Liver (tissue), 9 donors: Measurements from ENCODE around the gene ATP6V1G3. TPM values are rescaled to one million over a fixed set of nuclear protein-coding genes. Genes with fewer than 3 reads are reported as not detected.

ENCODE experiments used
- DNase-seq: peaks from one replicate; pipeline ENCODE4 v3.0.0-alpha.2; 2017; ENCODE audit warnings: low spot score
- H3K27ac ChIP-seq, 2 donors: one replicate each; pipeline ENCODE4 v1.7.0; 2013; ENCODE audit warnings: inconsistent platforms in 2 of 2, low read length in 2 of 2, control low read depth in 1 of 2, low read depth in 1 of 2, mild to moderate bottlenecking in 1 of 2
- H3K27me3 ChIP-seq, 4 donors: one replicate each; pipeline versions ENCODE4 v1.6.1 to v1.7.0; 2013; ENCODE audit warnings: low read length in 3 of 4, inconsistent platforms in 1 of 4, mild to moderate bottlenecking in 1 of 4, moderate library complexity in 1 of 4; ENCODE audit not compliant: control insufficient read depth in 4 of 4, insufficient read depth in 4 of 4
- H3K36me3 ChIP-seq, 4 donors: one replicate each; pipeline versions ENCODE4 v1.6.1 to v1.7.0; 2013; ENCODE audit warnings: low read length in 3 of 4, mild to moderate bottlenecking in 3 of 4, low read depth in 1 of 4, moderate library complexity in 1 of 4; ENCODE audit not compliant: control insufficient read depth in 4 of 4, insufficient read depth in 3 of 4
- H3K4me1 ChIP-seq, 4 donors: one replicate each; pipeline versions ENCODE4 v1.6.1 to v1.7.0; 2013; ENCODE audit warnings: low read length in 3 of 4, mild to moderate bottlenecking in 3 of 4, moderate library complexity in 1 of 4; ENCODE audit not compliant: control insufficient read depth in 4 of 4, insufficient read depth in 4 of 4
- H3K4me3 ChIP-seq, 3 donors: one replicate each; pipeline versions ENCODE4 v1.6.1 to v1.7.0; 2013; ENCODE audit warnings: low read length in 3 of 3, control low read depth in 1 of 3, low read depth in 1 of 3, mild to moderate bottlenecking in 1 of 3
- H3K9ac ChIP-seq, 2 donors: one replicate each; pipeline ENCODE4 v1.7.0; 2013; ENCODE audit warnings: low read length in 2 of 2, mild to moderate bottlenecking in 2 of 2, moderate library complexity in 2 of 2, control low read depth in 1 of 2, low read depth in 1 of 2
- H3K9me3 ChIP-seq, 4 donors: one replicate each; pipeline versions ENCODE4 v1.6.1 to v1.7.0; 2013; ENCODE audit warnings: low read length in 3 of 4; ENCODE audit not compliant: control insufficient read depth in 4 of 4
- EGR1 ChIP-seq, 2 donors: IDR thresholded peaks; 2 replicates each; pipeline ENCODE4 v1.6.1; 2016 to 2018; ENCODE audit warnings: antibody characterized with exemption in 2 of 2, low read depth in 2 of 2
- FOXA1 ChIP-seq: IDR thresholded peaks from 2 replicates; pipeline ENCODE4 v1.6.1; 2016; ENCODE audit warnings: antibody characterized with exemption
- FOXA2 ChIP-seq: IDR thresholded peaks from 2 replicates; pipeline ENCODE4 v1.6.1; 2016; ENCODE audit warnings: antibody characterized with exemption
- GABPA ChIP-seq, 2 donors: IDR thresholded peaks in 1 of 2; conservative IDR thresholded peaks in 1 of 2; 2 replicates each; pipeline ENCODE4 v1.6.1; 2016; ENCODE audit warnings: antibody characterized with exemption in 2 of 2, mild to moderate bottlenecking in 1 of 2, moderate library complexity in 1 of 2
- HNF4A ChIP-seq, 2 donors: conservative IDR thresholded peaks; 2 replicates each; pipeline ENCODE4 v1.6.1; 2016; ENCODE audit warnings: antibody characterized with exemption in 2 of 2, mild to moderate bottlenecking in 2 of 2
- HNF4G ChIP-seq: IDR thresholded peaks from 2 replicates; pipeline ENCODE4 v1.6.1; 2016; ENCODE audit warnings: antibody characterized with exemption
- JUND ChIP-seq, 2 donors: IDR thresholded peaks; 2 replicates each; pipeline ENCODE4 v1.6.1; 2016; ENCODE audit warnings: antibody characterized with exemption in 2 of 2
- NR2F2 ChIP-seq: IDR thresholded peaks from 2 replicates; pipeline ENCODE4 v1.6.1; 2016; ENCODE audit warnings: antibody characterized with exemption
- RAD21 ChIP-seq, 2 donors: IDR thresholded peaks; 2 replicates each; pipeline ENCODE4 v1.6.1; 2016; ENCODE audit warnings: antibody characterized with exemption in 2 of 2, mild to moderate bottlenecking in 2 of 2
- RXRA ChIP-seq, 2 donors: IDR thresholded peaks; 2 replicates each; pipeline ENCODE4 v1.6.1; 2017 to 2018; ENCODE audit warnings: antibody characterized with exemption in 2 of 2, mild to moderate bottlenecking in 1 of 2
- SP1 ChIP-seq: IDR thresholded peaks from 2 replicates; pipeline ENCODE4 v1.6.1; 2018; ENCODE audit warnings: antibody characterized with exemption, mild to moderate bottlenecking
- TAF1 ChIP-seq: conservative IDR thresholded peaks from 2 replicates; pipeline ENCODE4 v1.6.1; 2016; ENCODE audit warnings: antibody characterized with exemption, mild to moderate bottlenecking
- YY1 ChIP-seq: IDR thresholded peaks from 2 replicates; pipeline ENCODE4 v1.6.1; 2016; ENCODE audit warnings: antibody characterized with exemption, mild to moderate bottlenecking
- WGBS: extraction: QIAGEN DNeasy Blood & Tissue Kit; methylation state at CpG from one replicate; pipeline ENCODE4 v1.1.7; 2013; 5-methylcytosine and 5-hydroxymethylcytosine counted together
- polyA plus RNA-seq, 2 donors: library from polyadenylated mRNA; stranded (reverse) in 1 of 2; unstranded in 1 of 2; fragments of 200-250 nt in 1 of 2; fragments of >200 nt in 1 of 2; fragmentation: Nextera tagmentation in 1 of 2; extraction: Ambion mirVana in 1 of 2; gene quantifications; one replicate each; pipeline versions ENCODE4 v1.2.1 to v1.2.3, GENCODE V29; 2013 to 2015
- total RNA-seq, 2 donors: library from RNA; depleted of rRNA; stranded (reverse); fragments of >200 nt; gene quantifications; one replicate each; pipeline ENCODE4 v1.2.3, GENCODE V29; 2014
- TF ChIP-seq, protein P1 (sequence below): IDR thresholded peaks from 2 replicates; pipeline ENCODE4 v1.6.1; 2016; ENCODE audit warnings: antibody characterized with exemption, mild to moderate bottlenecking
- TF ChIP-seq, protein P2 (sequence below): IDR thresholded peaks from 2 replicates; pipeline ENCODE4 v1.6.1; 2016; ENCODE audit warnings: antibody characterized with exemption
- TF ChIP-seq, protein P3 (sequence below): fragments of 150-350 bp; IDR thresholded peaks from 2 replicates; pipeline ENCODE4 v1.5.1; 2017; ENCODE audit warnings: improper control_type of control experiment, low read depth, low read length; ENCODE audit not compliant: missing input control
- TF ChIP-seq, protein P4 (sequence below): IDR thresholded peaks from 2 replicates; pipeline ENCODE4 v1.6.1; 2016; ENCODE audit warnings: antibody characterized with exemption
- TF ChIP-seq, protein P5 (sequence below): IDR thresholded peaks from 2 replicates; pipeline ENCODE4 v1.6.1; 2016; ENCODE audit warnings: antibody characterized with exemption
- donor health status: healthy.
- donor health status: healthy.
- donor health status: healthy.
- donor health status: healthy.
- donor health status: healthy.

ATP6V1G3 gene
- total and polyA plus RNA-seq, 4 donors = not detected

DNA sequence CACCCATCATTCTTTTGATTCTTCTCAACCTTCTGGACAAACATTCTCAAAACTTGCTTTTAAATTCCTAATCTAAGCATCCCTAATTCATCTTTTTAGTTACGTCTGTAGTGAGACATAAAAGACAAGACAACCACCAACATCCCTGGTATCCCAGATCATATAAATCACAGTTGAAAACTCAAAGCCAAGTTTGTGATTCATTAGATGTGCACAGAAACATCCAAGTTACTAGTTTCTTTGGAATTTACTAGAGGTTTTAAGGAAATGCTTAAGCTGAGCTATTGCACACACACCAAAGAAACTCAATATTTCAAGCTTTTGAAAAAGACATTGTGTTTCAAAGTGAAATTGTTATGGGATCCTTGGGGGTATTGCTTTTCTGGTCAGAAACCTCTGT, 47.6 kb downstream of the ATP6V1G3 start:
- WGBS = 84% methylated on average over 1 of the region's 1 CpG
- Histone ChIP-seq H3K4me1 (no peaks in the 10 kb centered on the region), H3K36me3 (no peaks in the 10 kb centered on the region), H3K9me3 (no peaks in the 10 kb centered on the region), H3K9ac (no peak overlapping the region), H3K27me3 (no peaks in the 10 kb centered on the region), H3K27ac (no peak overlapping the region), H3K4me3 (no peak overlapping the region)
- DNase-seq = no peak
- no peak for TF ChIP-seq SP1
- no peak for TF ChIP-seq TAF1
- TF ChIP-seq, protein P1, sequence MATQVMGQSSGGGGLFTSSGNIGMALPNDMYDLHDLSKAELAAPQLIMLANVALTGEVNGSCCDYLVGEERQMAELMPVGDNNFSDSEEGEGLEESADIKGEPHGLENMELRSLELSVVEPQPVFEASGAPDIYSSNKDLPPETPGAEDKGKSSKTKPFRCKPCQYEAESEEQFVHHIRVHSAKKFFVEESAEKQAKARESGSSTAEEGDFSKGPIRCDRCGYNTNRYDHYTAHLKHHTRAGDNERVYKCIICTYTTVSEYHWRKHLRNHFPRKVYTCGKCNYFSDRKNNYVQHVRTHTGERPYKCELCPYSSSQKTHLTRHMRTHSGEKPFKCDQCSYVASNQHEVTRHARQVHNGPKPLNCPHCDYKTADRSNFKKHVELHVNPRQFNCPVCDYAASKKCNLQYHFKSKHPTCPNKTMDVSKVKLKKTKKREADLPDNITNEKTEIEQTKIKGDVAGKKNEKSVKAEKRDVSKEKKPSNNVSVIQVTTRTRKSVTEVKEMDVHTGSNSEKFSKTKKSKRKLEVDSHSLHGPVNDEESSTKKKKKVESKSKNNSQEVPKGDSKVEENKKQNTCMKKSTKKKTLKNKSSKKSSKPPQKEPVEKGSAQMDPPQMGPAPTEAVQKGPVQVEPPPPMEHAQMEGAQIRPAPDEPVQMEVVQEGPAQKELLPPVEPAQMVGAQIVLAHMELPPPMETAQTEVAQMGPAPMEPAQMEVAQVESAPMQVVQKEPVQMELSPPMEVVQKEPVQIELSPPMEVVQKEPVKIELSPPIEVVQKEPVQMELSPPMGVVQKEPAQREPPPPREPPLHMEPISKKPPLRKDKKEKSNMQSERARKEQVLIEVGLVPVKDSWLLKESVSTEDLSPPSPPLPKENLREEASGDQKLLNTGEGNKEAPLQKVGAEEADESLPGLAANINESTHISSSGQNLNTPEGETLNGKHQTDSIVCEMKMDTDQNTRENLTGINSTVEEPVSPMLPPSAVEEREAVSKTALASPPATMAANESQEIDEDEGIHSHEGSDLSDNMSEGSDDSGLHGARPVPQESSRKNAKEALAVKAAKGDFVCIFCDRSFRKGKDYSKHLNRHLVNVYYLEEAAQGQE = no peak
- no peak for TF ChIP-seq RXRA (IDR thresholded peaks at IDR 0.05)
- TF ChIP-seq, protein P2, sequence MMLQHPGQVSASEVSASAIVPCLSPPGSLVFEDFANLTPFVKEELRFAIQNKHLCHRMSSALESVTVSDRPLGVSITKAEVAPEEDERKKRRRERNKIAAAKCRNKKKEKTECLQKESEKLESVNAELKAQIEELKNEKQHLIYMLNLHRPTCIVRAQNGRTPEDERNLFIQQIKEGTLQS = no peak
- TF ChIP-seq GABPA (IDR thresholded peaks at IDR 0.05 in 1 of 2, conservative IDR thresholded peaks at IDR 0.05 in 1 of 2) = no peak
- TF ChIP-seq NR2F2 = no peak
- no peak for TF ChIP-seq FOXA2
- TF ChIP-seq, protein P3, sequence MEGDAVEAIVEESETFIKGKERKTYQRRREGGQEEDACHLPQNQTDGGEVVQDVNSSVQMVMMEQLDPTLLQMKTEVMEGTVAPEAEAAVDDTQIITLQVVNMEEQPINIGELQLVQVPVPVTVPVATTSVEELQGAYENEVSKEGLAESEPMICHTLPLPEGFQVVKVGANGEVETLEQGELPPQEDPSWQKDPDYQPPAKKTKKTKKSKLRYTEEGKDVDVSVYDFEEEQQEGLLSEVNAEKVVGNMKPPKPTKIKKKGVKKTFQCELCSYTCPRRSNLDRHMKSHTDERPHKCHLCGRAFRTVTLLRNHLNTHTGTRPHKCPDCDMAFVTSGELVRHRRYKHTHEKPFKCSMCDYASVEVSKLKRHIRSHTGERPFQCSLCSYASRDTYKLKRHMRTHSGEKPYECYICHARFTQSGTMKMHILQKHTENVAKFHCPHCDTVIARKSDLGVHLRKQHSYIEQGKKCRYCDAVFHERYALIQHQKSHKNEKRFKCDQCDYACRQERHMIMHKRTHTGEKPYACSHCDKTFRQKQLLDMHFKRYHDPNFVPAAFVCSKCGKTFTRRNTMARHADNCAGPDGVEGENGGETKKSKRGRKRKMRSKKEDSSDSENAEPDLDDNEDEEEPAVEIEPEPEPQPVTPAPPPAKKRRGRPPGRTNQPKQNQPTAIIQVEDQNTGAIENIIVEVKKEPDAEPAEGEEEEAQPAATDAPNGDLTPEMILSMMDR = no peak
- TF ChIP-seq FOXA1 = no peak
- TF ChIP-seq EGR1 (IDR thresholded peaks at IDR 0.05; ENCODE audit: low read depth in 2 of 2) = no peak
- TF ChIP-seq, protein P4, sequence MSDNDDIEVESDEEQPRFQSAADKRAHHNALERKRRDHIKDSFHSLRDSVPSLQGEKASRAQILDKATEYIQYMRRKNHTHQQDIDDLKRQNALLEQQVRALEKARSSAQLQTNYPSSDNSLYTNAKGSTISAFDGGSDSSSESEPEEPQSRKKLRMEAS = no peak
- no peak for TF ChIP-seq JUND (IDR thresholded peaks at IDR 0.05)
- no peak for TF ChIP-seq HNF4A (conservative IDR thresholded peaks at IDR 0.05)
- TF ChIP-seq, protein P5, sequence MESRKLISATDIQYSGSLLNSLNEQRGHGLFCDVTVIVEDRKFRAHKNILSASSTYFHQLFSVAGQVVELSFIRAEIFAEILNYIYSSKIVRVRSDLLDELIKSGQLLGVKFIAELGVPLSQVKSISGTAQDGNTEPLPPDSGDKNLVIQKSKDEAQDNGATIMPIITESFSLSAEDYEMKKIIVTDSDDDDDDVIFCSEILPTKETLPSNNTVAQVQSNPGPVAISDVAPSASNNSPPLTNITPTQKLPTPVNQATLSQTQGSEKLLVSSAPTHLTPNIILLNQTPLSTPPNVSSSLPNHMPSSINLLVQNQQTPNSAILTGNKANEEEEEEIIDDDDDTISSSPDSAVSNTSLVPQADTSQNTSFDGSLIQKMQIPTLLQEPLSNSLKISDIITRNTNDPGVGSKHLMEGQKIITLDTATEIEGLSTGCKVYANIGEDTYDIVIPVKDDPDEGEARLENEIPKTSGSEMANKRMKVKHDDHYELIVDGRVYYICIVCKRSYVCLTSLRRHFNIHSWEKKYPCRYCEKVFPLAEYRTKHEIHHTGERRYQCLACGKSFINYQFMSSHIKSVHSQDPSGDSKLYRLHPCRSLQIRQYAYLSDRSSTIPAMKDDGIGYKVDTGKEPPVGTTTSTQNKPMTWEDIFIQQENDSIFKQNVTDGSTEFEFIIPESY = no peak
- TF ChIP-seq RAD21 (IDR thresholded peaks at IDR 0.05) = no peak
- no peak for TF ChIP-seq HNF4G
- no peak for TF ChIP-seq YY1
